HG03521 (cell line): ENCODE measurements around the gene SH2B2.

ENCODE experiments used
- ATAC-seq: cut with Tn5 transposase; IDR thresholded peaks from one replicate; pipeline ENCODE4 v1.9.1; 2021; ENCODE audit warnings: mild to moderate bottlenecking, moderate library complexity; ENCODE audit not compliant: unreplicated experiment

Gene SH2B2

DNA sequence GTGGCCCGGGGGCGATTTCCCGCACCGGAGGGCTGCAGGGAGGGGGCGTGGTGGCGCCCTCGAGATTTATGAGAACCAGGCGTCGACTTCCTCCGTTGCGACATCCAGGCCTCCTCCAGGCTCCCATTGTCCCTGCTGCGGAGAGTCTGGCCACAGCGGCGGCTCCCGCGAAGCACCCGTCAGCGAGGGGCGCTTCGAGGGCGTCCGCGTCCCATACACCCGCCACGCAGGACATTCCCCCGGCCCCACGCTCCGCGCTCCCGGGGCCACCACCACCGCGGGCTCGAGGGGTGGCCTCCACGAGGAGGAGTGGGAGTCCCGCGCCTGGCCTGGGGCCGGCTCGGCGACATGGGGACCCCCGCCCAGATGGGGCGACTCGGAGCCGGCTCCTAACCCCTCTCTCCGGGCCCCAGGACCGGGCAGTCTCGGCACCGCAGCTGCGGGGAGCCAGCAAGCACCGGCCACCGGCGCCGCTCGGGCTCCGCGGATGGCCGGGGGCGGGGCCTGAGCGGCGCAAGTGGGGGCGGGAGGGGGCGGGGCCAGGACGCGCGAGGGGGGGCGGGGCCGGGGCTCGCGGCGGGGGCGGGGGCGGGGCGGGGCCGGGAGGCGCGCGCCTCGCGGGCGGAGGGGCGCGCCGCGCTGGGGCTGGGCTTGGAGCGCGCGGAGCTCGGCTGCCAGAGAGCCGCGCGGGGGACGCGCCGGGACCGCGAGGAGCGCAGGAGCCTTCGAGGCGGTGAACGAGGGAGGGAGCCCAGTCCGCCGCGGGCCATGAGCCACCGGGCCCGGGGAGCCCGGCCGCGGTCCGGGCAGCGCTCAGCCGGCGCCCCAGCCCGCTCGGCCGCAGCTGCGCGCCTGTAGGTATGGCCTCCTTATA, at the start of gene SH2B2:
SH2B2 (plus strand) TSS at position 632 of the 874 bp plus-strand sequence. CDS start 13,683 bp downstream, outside the sequence.
- ATAC-seq = peak; percentile 31

DNA sequence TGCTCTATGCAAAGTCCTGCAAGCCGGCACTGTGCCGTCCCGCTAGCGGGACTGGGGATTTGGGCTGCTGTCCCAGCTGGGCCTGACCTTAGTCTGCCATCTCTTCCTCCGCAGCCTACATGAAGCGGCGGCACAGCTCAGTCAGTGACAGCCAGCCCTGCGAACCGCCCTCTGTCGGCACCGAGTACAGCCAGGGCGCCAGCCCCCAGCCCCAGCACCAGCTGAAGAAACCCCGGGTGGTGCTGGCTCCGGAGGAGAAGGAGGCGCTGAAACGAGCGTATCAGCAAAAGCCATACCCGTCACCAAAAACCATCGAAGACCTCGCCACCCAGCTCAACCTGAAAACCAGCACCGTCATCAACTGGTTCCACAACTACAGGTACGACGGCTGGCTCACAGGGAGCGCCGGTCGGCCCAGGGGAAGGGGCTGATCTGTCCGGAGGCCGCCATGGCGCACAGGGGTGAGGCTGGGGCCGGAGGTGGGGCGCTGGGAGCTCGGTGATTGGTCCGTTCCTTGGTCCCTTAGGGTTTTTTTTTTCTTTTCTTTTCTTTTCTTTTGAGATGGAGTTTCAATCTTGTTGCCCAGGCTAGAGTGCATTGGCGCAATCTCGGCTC, 47.4 kb upstream of the SH2B2 start:
- no peak for ATAC-seq

DNA sequence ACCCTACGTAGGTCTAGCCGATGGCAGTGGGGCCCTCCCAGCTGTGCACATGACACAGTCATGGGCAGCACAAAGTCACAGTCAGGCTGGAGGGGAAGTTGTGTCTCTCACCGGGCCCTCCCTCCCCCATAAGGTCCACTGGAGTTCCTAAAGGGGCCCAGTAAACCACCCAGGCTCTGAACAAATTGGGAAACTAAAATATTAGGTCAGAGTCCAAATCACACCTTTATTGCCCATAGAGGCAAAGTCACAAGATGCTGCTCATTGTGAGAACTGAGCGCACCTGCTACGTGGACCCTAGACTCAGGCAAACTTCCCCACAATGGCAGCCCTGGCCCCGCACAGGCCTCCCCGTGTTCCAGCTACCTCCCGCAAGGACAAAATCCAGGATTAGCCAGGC, 45.2 kb upstream of the SH2B2 start:
- ATAC-seq = no peak

DNA sequence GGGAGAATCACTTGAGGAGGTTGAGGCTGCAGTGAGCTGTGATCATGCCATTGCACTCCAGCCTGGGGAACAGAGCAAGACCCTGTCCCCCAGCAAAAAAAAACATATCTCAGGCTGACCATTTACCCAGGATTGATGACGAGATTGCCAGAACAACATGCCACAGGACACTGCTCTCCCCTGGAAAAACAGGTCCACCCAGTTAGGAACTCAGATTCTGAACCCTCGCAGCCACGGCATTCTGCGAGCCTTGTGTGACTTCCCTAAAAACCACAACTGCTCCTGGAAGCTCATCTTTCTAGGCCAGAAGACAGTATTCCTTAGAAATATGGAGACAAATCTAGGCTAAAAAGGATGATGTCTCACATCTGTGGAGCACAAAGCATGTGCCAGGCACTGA, 42.1 kb upstream of the SH2B2 start:
- ATAC-seq = no peak

DNA sequence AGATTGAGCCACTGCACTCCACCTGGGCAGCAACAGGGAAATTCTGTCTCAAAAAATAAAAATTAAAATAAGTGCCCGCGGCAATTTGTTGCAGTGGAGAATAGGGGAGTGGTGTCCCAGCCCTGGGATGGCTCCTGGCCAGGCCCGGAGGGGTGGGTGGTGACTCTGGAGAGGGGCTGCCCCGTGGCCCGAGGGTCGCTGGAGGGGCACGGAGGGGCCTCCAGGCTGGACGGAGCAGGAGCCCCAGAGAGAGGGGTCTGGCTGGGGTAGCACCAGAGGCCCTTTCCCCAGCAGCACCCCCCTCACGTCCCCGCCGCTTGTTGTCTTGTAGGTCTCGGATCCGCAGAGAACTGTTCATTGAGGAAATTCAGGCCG, 38.6 kb upstream of the SH2B2 start:
- ATAC-seq = no peak

DNA sequence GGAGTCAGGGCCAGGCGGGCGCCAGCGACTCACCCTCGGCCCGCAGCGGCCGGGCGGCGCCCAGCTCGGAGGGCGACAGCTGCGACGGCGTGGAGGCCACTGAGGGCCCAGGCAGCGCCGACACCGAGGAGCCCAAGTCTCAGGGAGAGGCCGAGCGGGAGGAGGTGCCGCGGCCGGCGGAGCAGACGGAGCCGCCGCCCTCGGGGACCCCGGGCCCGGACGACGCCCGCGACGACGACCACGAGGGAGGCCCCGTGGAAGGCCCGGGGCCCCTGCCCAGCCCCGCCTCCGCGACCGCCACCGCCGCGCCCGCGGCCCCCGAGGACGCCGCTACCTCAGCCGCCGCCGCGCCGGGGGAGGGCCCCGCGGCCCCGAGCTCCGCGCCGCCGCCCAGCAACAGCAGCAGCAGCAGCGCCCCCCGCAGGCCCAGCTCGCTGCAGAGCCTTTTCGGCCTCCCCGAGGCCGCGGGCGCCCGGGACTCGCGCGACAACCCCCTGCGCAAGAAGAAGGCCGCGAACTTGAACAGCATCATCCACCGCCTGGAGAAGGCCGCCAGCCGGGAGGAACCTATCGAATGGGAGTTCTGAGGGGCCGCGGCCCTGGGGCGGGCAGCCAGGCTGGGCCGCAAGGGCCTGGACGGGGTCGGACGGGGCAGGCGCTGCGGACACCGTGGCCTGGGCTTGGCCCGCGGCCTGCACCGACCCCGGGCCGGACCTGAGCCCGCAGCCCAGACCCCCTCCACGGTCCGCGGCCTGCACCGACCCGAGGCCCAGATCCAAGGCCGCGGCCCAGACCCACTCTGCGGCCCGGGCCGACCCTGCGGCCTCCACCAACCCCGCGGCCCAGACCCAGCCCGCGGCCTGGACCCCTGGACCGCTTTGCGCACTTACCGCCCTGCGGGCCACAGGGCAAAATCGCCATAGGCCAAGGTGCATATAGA, 37.9 kb upstream of the SH2B2 start:
- no peak for ATAC-seq

DNA sequence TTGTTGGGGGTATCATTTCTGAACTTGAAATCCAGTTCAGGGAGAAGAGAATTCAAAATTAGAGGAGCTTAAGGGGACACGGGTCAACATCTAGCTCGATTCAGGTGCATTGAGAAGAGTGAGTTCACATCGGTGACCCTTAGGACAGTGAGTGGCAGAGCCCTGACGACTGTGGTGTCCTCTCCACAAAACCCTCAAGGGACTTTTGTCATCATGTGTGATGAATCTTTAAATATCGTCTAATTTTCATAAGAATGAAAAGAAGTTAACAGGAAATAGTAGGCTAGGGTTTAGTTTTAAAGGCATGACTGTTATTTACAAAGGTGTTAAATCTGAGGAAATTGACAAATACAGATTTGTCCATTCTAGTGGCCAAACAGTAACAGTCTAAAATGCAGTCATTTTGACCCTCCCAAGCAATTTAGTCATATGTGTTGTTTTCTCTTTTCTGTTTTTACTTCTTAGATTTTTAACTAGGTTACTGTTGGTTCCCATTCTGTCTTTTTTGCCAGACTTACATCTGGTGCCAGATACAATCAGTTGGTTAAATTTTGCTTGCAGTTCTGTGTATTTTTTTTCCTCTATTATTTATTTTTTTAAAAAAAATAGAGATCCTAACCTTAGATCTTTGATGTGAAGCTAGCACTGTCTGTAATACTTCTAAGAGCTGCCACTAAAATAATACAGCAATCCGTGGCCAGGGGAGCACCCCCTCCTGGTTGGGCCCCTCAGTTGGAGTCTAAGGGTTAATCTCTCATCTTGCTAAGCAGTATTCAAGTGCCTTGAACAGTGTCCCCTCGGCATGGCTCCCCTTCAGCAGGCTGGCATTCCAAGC, 34.9 kb upstream of the SH2B2 start:
- ATAC-seq = no peak

DNA sequence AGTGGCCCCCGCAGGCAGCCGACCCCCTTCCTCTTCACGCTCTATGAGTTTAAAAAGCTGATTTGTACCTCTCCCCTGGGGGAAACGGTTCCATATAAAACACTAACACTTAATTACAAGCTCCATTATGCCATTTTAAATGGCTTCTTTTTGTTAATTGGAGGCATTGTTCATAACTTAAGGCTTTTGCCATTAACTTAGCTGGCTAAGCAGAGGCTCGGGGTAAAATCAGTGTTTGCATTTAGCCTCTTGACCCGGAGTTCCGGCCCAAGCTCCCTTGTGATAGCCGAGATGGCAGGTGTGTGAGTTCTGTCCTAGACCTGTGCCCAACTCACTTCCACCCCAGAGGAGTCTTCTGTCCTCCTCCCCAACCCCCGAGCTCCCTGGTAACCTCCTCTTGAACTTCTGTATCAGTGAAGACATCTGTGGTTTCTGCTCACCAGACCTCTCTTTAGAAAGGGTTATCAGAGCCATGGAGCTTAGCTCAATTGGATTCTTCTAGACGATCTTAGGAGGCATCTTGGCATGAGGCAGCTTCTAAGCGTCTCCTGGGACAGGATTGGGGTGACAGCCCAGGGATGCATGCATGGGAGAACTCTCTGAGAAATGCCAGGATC, 34.2 kb upstream of the SH2B2 start:
- no peak for ATAC-seq

DNA sequence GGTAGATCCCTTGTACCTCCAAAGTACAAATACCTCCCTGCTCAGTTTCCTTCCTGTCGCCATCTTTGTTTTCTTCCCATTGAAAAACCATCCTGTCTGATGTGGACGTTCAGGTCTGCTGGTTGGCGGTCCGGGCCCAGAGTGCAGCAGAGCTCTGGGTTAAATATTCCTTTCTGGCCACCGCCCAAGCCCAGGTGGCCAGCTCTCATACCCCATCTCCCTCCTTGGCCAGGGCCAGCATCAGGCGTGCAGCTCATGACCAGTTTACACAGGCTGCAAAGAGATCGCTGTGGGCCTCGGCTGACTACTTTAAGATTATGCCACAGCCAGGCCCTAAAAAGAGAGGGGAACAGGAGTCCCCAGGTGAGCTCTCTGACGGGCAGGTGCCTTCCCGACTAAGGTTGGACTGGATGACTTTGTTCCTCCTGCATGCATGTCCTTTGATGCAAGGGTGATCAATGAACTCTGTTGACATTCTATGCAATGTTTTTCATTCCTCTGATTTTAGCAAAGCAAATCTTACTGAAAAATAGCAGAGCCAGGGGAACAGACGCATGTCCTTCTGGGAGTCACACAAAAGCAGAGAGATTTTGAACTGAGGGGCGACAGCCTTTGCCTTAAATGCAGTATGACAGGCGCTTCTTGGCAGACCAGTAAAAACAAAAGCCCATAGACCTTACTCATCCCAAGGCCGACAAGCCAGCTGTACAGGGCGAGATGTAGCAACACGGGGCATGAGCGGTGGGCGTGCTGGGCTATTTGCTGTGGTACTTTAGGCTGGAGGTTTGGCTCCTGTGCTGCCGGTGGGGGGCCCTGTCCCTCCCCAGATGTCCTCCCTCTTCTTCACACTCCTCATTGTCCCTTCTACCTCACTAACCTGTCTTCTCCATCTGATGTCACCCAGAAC, 33.3 kb upstream of the SH2B2 start:
- ATAC-seq = no peak

DNA sequence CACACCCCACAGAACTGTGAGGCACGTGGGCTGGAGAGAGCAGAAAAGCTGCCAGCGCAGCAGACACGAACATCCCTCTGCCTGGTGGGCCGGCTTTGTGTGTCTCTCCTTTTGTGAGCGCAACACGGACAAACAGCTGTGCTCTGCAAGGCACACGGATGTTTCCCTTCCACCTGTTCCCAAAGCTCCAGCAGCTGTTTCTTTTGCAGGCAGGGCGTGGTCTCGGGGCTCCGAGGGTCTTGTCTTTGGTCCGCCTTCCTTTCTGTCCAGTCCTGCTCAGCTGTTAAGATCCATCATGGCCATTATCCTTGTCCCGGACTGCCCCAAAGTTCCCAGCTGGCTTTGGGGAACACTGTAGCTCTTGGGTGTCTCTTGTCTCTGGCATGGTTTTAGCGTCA, 32.7 kb upstream of the SH2B2 start:
- ATAC-seq = no peak

DNA sequence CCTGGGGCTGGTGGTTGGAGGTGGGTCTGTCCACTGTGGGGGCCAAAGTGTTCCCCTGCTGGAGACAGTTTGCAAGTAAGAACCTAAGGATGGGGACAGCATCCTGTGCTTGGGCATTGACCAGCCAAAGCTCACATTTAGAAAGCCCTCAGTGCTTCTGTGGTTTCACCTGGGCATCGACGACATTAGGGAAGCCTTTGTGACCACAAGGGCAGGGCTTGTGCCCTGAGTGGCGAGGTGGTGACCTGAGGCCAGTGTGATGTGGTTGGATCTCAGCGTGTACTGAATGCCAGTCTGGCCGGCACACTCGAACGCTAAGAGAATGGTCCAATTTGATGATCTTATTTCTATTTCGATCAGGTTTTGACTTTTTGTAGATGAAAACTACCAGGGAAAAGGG, 32.1 kb upstream of the SH2B2 start:
- ATAC-seq = no peak

DNA sequence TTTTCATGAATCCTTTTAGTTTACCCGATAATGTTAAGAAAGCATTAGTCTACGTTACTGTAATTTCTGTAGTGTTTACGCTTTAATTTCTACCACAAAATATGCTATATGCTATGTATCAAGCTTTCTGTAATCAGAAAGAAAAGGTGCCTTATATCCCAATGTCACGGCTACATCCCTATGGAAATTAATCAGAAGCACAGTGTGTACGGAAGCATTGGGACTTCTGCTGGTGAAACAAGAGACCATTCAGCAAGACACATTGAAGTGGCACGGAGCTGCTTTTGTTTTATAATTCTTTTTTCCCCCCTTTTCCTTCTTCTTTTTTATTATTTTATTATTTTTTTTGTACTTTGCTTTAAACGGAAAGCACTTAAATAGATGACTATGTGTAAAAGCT, 31.2 kb upstream of the SH2B2 start:
- no peak for ATAC-seq

DNA sequence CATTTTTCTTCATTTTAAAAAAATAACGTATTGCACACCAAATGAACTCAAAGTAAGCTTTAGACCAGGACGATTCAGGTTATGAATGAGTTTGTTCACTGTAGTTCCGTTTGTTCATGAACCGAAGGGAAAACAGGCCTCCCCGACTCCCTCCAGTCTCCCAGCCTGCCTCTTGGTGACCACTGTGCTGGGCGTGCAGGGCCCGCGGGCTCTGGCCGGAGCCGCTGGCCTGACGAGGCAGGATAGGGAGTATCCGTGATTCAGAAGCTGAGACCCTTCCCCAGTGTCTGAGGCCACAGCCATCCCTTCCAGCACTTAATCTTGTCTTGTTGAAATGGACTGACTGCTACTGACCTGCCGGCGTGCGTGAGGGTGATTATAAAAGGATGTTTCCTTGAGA, 30.8 kb upstream of the SH2B2 start:
- no peak for ATAC-seq

DNA sequence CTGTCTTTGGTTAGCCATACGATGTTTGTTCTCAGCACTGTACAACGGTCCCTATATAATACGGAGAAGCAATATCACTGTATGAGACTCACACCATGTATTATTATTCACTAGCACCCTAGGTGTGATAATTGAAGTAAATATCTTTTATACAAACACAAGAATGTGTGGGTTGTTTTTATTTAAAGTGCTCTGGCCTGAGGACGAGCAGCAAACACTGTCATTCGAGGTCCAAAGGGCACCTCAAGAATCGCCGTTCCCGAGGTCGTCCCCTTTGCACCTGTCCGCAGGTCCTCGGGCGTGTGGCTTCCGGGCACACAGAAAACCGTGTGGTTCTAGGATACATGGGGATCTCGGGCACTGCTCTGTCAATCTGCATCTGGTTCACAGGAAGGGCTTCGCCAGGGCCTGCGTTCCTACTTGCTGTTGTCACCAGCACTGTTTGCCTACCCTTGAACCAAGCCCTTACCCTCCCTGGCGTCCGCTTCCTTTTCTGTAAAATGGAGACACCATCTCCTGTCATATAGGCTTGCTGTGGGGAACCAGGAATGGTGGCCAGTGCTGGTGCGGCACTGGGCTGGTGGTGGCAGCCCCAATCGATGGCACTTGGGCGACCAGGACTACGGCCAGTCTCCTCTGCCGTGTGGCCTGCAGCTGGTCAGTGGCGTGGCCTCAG, 28.5 kb upstream of the SH2B2 start:
- ATAC-seq = no peak

DNA sequence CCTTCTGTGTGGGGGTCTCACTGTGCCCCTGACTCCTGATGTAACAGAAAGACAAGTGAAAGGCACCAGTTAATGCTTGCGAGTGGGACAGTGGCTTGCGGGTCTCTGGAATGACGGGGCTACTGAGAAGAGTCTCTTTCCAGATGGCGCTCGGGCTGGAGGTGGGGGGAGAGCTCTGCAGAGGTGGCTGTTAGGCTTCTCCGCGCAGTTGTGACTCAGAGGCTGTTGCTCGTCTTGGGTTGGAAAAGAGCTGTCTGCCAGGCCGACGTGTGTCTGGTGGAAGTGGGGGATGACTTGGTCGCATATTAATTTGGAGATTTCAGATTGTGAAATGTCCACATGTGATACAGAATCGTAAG, 27.9 kb upstream of the SH2B2 start:
- ATAC-seq = no peak

DNA sequence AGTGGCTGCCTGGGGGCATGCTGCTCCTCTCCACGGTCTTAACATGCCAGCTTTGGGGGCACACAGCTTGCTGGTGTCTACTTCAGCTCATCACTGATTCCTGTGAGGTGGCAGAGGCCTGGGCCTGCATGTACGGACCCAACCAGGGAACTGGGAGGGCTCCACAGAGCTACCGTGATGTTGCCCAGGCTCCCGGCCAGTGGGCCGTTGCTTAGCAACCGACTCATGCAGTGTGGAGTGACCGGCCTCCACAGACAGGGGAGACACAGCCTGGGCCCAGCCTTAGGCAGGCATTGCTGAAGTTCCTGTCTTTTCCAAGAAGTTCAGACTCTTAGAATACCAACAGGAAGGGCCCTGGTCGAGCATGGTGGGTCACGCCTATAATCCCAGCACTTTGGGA, 25.8 kb upstream of the SH2B2 start:
- ATAC-seq = no peak

DNA sequence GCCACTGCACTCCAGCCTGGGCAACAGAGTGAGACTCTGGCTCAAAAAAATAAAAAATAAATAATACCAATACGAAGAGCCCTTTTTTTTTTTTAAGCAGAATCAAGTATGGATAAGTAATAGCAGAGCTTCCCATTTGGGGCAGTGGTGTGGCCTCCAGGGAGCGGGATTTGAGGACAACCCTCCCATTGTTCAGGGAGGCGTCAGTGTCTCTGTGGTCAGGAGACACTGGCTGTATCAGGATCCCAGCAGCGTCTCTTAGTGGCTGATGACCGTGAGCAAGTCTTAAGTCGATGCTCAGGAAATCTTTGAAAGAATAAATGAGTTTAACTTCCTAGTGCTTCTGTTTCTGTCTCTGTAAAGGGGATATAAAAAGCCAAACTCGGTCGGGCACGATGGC, 25.2 kb upstream of the SH2B2 start:
- ATAC-seq = no peak

DNA sequence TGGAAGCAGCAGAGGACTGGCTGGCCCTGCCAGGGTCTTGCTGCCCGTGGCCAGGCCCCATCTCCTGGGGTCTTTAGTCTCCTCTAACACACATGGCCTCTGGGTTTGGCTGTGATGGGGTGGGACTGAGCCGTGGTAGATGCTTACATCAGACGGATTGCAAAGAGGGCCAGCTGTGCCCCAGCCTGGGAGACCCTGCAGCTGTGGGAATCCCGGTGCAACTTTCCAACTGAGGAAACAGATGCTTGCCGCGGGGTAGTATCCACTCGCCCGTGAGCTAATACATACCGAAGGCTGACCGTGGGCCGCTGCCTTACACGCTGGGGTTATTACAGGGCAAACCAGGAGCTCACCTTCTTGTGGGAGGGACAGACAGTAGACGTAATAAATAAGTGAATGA, 24.1 kb upstream of the SH2B2 start:
- no peak for ATAC-seq
